HAP-1 (cell line): ENCODE results near the gene RELCH.

ENCODE experiments used
- DNase-seq, 2 experiments: peaks; one replicate each; pipeline ENCODE4 v3.0.0-alpha.2; 2016 to 2020; ENCODE audit warnings: low spot score in 2 of 2
- H3K27me3 ChIP-seq: fragments of 250-450 bp; sonication (Bioruptor Pico); 2 replicates; pipeline ENCODE4 v1.5.1; 2020; ENCODE audit warnings: low read depth, mild to moderate bottlenecking, moderate library complexity
- H3K36me3 ChIP-seq: fragments of 250-450 bp; sonication (Bioruptor Pico); replicated peaks from 2 replicates; pipeline ENCODE4 v1.5.1; 2020; ENCODE audit warnings: mild to moderate bottlenecking
- H3K4me1 ChIP-seq: fragments of 250-450 bp; sonication (Bioruptor Pico); 2 replicates; pipeline ENCODE4 v1.5.1; 2020; ENCODE audit warnings: mild to moderate bottlenecking
- H3K4me3 ChIP-seq: fragments of 250-450 bp; sonication (Bioruptor Pico); 2 replicates; pipeline ENCODE4 v1.5.1; 2020; ENCODE audit warnings: mild to moderate bottlenecking, moderate library complexity
- H3K9me3 ChIP-seq: fragments of 250-450 bp; sonication (Bioruptor Pico); 2 replicates; pipeline ENCODE4 v1.5.1; 2020; ENCODE audit warnings: mild to moderate bottlenecking, moderate library complexity
- in situ Hi-C: fragments of 300-500 bp; cut with MboI; formaldehyde crosslinking; loops from 3 replicates; pipeline ENCODE4 v1.14.3; 2020; ENCODE audit warnings: low sequenced_read_pairs, inconsistent platforms, mixed read lengths

RELCH gene

DNA sequence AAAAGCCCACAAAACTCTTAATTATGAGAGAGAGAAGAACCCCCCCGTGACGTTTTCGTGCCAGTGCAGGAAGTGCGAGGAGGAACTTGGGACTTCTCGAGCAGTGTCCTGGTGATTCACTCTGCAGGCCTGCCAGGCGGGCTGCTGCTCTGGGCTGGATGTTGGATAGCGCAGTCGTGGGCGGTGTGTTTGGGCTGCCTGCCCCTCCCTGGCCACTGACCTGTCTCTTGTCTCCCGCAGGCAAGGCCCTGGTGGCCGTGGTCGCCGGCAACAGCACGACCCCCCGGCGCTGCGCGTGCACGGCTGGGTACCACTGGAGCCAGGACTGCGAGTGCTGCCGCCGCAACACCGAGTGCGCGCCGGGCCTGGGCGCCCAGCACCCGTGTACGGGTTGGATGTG lies 167.1 kb downstream of the RELCH start:
- DNase-seq = no peak
- no peaks in the 10 kb centered on the region for H3K4me1 ChIP-seq
- H3K9me3 ChIP-seq = no peaks in the 10 kb centered on the region
- in situ Hi-C loops = no loop called here
- H3K27me3 ChIP-seq = no peaks in the 10 kb centered on the region
- peaks cover 68% of the 10 kb centered on the region for H3K36me3 ChIP-seq
- no peak overlapping the region for H3K4me3 ChIP-seq

GRCh38 chr18:62357079-62357719 lies 170.1 kb downstream of the RELCH start:
- peaks cover 66% of the 10 kb centered on the region for H3K36me3 ChIP-seq
- H3K4me3 ChIP-seq = no peak overlapping the region
- no peak for DNase-seq

More at GRCh38 chr18:62357079-62357719, 170.1 kb downstream of the RELCH start:
- Histone ChIP-seq H3K4me1 (no peaks in the 10 kb centered on the region), H3K9me3 (no peaks in the 10 kb centered on the region), H3K27me3 (no peaks in the 10 kb centered on the region)
- in situ Hi-C loops = no loop called here
